Retinal pigment epithelial cell (primary cell): ENCODE results near the gene PMM2.
"Not testable (repeated sequence)": the region's sequence is repeated elsewhere in the genome, so short reads cannot be mapped to it uniquely, and the experiment has no call there.

Experiments used
- DNase-seq: peaks from one replicate; pipeline ENCODE4 v3.0.0-alpha.2; 2010; ENCODE audit warnings: low read depth
- H3K4me3 ChIP-seq: 2 replicates; pipeline ENCODE4 v1.5.1; 2011; ENCODE audit warnings: mild to moderate bottlenecking, low read length, control low read depth, moderate library complexity
- TF ChIP-seq, protein P1 (sequence below): conservative IDR thresholded peaks from 2 replicates; pipeline ENCODE4 v1.5.1; 2011; ENCODE audit warnings: low read depth, low read length, control low read depth, inconsistent platforms

PMM2 gene

DNA sequence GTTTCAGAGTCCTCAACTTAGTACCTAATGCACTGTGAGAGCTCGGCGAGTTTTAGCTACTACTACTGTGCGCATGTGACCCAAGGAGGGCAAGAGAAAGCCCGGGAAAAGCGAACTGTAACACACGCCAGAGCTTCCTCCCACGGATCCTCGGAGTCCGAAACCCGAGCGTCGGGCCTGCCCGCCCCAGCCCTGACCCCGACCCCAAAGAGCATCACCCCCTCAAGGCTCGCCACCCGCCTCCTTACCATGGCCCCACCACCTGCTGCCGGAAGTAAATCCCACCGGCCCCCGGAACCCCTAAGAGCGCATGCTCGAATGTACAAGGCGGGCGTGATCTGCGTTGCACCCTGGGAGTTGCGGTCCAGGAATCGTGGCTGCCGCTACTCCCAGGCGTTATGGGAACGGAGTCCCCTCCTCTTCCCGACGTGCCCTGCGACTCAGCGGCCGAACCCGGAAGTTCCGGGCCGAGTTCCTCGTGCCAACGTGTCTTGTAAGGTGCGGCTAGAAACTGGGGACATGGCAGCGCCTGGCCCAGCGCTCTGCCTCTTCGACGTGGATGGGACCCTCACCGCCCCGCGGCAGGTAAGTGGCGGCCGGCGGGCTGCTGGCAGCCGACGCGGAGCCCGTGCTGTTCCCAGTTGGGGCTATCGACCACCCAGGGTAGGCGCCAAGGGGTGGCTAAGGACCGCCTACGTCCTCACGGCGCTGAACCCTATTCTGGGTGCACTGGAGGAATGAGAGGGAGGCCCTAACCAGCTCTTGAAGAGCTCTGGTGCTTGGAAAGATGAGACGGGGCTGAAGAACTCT lies at the start of gene PMM2, which contains the start of gene TMEM186:
TSS of gene PMM2 (plus strand) at position 476 of the 810 bp plus-strand sequence. CDS start at position 520, 44 bp downstream.
TSS of gene TMEM186 (minus strand) at position 276 of the 810 bp plus-strand sequence. CDS start at position 251, 25 bp downstream.
- peak; percentile 92 for DNase-seq
- peak within 1 kb of the TSS; percentile 96 for H3K4me3 ChIP-seq
- TF ChIP-seq, protein P1, sequence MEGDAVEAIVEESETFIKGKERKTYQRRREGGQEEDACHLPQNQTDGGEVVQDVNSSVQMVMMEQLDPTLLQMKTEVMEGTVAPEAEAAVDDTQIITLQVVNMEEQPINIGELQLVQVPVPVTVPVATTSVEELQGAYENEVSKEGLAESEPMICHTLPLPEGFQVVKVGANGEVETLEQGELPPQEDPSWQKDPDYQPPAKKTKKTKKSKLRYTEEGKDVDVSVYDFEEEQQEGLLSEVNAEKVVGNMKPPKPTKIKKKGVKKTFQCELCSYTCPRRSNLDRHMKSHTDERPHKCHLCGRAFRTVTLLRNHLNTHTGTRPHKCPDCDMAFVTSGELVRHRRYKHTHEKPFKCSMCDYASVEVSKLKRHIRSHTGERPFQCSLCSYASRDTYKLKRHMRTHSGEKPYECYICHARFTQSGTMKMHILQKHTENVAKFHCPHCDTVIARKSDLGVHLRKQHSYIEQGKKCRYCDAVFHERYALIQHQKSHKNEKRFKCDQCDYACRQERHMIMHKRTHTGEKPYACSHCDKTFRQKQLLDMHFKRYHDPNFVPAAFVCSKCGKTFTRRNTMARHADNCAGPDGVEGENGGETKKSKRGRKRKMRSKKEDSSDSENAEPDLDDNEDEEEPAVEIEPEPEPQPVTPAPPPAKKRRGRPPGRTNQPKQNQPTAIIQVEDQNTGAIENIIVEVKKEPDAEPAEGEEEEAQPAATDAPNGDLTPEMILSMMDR, result no peak

DNA sequence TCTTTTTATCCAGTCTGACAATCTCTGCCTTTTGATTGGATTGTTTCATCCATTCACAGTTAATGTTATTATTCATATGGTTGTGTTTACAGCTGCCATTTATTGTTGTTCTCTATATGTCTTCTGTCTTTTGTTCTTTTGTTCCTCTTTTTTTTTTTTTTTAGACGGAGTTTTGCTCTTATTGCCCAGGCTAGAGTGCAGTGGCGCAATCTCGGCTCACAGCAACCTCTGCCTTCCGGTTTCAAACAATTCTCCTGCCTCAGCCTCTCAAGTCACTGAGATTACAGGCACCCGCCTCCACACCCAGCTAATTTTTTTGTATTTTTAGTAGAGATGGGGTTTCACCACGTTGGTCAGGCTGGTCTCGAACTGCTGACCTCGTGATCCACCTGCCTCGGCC lies 48.7 kb upstream of the PMM2 start:
- not testable (repeated sequence) for H3K4me3 ChIP-seq, DNase-seq

DNA sequence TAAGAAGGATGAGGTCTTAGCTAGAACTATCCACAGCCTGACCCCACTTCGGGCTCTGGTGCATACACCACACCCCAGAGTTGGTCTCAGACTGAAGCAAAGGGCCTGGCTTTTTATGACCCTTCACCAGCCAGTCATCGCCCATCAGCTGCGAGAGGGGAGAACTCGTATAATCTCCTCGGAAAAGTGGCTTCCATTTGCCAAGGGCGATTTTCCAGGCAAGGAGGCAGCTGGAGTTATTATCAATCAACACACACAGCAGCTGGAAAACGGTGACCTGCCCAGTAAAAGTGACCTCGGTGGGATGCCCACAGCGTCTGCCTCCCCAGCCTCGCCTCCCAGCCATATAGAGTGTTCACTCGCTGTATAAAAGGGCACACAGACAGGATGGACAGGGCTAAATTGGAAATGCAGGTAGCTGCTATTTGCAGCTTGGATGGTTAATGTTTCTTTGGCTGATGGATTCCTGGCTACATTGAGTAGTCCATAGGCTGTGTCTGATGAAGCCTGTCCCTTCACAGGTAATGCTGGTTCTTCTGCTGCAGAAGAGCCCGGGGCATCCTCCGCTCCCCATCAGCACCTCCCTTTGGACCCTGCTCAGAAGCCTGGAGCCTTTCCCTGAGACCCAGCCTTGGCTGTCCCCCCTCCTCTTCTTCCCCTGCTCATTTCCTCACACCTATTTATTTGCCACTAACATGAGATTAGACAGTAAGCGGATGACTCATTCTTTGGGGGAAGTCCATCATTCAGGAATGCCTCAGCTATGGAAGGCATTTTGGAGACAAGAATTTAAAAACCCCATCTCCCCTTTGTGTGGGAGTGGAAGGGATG lies 45.9 kb upstream of the PMM2 start:
- TF ChIP-seq, protein P1, result no peak
- DNase-seq, result peak; percentile 20
- H3K4me3 ChIP-seq, result no peak overlapping the region

DNA sequence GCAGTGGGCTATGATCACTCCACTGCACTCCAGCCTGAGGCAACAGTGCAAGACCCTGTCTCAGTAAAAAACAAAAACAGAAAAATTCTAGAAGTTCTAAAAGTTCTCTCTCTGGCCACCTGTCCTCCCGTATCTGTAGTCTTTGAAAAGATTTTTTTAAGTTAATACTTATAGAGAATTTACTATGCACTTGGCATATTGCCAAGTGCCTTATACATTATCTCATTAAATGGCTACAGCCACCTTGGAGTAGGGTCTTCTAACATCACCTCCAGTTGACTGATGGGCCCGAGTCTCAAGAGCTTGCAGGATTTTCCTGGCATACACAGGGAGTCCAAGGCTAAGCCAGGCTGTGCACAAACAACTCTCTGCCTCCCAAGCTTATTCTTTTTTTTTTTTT lies 44.9 kb upstream of the PMM2 start:
- DNase-seq, result no peak
- no peak overlapping the region for H3K4me3 ChIP-seq
- TF ChIP-seq, protein P1, result no peak

DNA sequence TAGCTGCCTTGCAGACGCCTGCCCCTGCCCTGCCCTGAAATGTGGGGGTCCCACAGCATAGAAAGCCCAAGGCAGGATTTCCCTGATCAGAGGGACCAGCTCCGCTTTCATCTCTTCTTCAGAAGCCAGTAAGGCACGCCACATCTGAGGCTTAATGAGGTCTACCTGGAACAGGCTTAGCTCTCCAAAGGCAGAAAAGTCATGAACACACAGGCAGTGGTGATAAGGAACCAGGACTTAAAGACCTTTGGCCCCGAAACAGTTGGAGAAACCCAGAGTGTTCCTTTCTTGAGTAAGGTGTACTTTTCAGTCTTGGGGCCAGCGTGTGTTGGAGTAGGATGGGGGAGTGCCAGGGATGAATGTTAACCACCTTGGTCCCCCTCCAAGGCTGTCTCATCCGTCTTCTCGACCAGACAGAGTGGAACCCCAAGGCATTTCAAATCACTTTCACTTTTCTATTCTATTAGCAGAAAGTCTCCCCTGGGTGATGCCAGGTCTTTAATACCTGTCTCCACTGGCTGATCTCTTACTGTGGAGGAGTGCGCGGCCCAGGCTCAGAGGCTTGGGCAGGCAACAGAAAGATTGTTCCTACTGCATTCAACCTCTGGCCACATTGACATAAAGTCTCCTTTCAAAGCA lies 44.1 kb upstream of the PMM2 start:
- TF ChIP-seq, protein P1, result no peak
- DNase-seq, result no peak
- no peak overlapping the region for H3K4me3 ChIP-seq

DNA sequence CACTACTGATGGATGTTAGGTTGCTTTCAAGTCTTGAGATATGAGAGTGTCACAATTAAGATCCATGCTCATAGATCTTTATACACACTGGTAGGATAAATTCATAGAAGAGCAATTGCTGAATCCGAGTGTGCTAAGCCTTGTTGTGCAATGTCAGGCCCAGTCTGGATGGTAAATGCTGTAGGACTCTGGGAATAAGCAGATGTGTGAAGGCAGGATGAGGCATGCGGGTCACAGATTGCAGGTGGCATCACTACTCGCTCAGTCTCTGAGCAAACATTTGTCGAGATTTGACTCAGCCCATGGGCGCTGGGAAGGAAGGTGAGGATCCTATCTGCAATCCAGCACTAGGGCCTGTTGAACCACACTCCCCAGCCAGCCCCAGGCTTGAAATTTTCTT lies 40.9 kb upstream of the PMM2 start:
- no peak overlapping the region for H3K4me3 ChIP-seq
- DNase-seq, result no peak
- TF ChIP-seq, protein P1, result no peak

DNA sequence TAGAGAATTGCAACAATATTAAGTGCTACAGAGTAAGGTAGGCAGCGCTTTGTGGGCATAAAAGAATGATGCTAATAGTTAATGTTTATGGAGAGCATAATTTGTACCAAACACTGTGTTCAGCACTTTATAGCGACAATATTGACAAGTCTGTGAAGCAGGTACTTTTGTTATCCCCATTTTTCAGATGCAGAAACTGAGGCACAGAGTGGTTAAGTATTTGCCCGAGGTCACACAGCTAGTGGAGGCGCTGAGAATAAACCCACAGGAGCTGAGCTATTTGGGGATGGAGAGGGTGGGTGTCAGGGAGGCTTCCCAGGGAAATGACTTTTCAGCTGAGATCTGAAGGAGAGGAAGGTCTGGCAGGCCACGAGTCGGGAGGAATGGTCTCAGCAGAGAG lies 39.6 kb upstream of the PMM2 start:
- TF ChIP-seq, protein P1, result no peak
- H3K4me3 ChIP-seq, result no peak overlapping the region
- no peak for DNase-seq
